AG09319 (cell line): Measurements from ENCODE around the gene SGCE.

ENCODE experiments used
- DNase-seq: peaks from one replicate; pipeline ENCODE4 v3.0.0-alpha.2; 2010; ENCODE audit warnings: low read depth; ENCODE audit errors: extremely low read depth
- CTCF ChIP-seq: IDR thresholded peaks from 2 replicates; pipeline ENCODE4 v1.5.1; 2011; ENCODE audit warnings: low read depth, mild to moderate bottlenecking, inconsistent platforms, low read length, moderate library complexity

The SGCE gene

GRCh38 chr7:94605031-94605430 lies 50.9 kb downstream of the SGCE start:
- TF ChIP-seq CTCF: no peak
- no peak for DNase-seq

DNA sequence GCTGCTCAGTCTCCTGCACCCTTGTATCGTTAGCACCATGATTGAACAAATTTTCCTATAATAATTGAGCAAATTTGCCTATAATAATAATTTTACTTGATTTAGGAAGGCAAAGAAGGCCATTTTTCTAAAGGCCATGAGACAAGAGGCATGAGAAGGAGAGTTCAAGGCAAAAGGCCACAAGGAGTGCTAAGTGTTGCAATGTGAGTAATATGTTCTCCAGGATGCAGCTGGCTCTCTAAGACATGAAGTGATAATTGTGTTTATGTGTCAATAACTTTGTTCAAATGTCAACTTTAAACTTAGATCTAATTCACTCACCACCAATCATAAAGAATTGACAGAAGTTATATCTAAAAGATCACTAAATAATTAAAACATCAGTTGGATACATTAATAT lies 53.8 kb downstream of the SGCE start:
- DNase-seq: no peak
- TF ChIP-seq CTCF: no peak

DNA sequence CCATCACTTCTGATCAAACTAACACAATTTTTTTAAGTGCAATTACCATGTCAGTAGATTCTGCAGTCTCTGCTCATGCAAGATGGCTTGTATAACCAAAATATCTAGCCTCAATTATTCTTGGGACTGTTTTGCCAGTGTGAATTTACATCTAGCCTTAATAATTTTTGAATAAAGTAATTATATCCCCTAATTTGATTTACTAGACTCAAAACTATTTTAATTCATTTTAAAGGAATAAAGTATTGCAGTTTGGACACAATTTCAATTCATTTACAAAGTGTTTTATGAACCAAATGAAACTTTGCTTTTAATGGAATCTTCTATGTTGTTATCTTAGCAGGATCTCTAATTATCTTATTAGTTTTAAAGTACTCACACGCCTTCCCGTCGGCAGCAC lies 55.7 kb downstream of the SGCE start:
- DNase-seq: no peak
- no peak for TF ChIP-seq CTCF

DNA sequence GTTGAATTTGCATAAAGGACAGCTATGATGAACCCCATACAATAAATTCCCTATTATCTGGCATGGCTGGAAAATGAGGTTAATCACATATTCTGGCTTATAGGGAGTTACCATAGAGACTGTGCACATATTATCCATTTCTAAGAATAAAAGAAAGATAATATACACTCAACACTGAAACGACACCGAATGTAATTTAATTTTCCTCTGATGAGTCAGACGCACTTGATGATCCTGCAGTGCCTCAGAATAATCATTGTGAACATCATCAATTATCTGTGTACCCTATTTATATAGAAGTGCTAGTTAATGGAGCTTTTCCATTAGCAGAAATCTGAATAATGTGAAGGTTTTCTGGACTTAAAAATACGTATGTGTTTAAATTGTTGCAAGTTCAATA lies 60.2 kb downstream of the SGCE start:
- no peak for DNase-seq
- TF ChIP-seq CTCF: no peak

DNA sequence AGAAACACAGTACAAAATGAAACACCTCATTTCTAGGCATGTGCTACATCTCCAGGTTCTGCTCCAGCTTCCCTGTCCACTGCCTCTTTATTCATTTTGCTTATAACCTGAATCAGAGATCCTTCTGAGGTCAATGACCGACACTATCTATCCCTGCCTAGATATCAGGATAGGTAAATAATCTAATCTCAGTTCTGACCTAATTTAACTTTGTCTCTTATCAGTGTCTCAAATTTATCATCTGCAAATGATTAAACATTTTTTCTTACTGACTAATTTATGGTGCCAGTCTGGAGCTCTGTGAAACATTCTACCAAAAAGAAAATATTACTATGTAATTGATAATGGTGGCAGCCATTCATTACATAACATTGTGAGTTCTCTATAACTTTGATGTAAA lies 61.1 kb downstream of the SGCE start:
- no peak for DNase-seq
- TF ChIP-seq CTCF: no peak

DNA sequence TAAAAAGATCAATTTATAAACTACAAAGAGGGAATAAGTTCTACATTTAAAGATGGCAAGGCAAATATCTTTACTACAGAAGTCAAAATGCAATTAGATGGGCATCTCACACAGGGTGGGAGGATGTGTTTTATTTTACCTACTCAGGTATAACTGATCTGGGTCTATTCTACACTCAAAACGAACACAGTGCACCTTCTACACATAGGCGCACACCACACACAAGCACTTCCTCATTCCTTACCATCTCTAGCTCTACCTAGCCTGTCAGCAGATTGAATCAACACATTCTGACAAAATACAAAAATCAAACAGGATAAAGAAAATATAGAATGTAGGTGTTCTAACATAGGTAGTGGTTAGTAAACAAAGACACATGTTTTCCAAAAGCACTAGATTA lies 64.8 kb downstream of the SGCE start:
- DNase-seq: no peak
- no peak for TF ChIP-seq CTCF

DNA sequence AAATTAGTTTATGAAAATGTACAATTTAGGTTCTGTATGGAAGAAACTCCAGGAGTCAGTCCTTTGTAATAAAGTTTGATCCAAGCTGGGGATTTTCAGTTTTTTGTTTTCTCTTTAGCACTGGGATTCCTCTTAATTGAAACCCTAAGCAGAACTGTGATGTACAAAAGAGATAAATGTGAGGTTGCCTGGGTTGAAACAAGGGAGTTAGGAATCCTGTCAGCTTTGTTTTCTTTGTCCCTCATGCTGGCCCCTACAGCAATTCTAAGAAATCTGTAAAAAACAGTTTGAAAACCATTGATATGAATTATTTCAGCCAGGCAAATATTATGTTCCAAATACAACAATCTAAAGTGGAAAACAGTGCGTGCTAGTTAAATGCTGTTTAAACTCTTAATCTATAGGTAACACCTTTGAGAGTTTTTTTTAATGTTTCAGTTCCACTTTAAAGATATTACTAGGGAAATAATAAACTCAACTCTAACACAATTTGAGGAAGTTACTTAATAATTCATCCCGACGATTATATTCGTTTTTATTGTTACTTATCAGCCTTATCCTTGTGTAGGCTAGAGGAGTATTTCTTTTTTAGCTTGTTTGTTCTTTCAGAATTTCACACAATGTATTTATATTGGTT lies 65.3 kb downstream of the SGCE start:
- no peak for TF ChIP-seq CTCF
- DNase-seq: no peak
